GM12878 (cell line): ENCODE data around the gene NLGN1. TPM values are rescaled to one million over a fixed set of nuclear protein-coding genes. Genes with fewer than 3 reads are reported as not detected.

Experiments used
- ATAC-seq: fragments of 200-7000 bp; cut with Tn5 transposase; 3 replicates; pipeline ENCODE4 v1.9.1; 2020; ENCODE audit warnings: mild to moderate bottlenecking, moderate library complexity
- BruUV-seq: library from RNA; stranded (reverse); fragments of 400-500 nt; replicated peaks from 2 replicates; lab custom pipeline; 2021; lab: Mats Ljungman, UMichigan
- CTCF ChIA-PET: fragments of 300-600 bp; sonication (Branson Sonifier 250); formaldehyde crosslinking; extraction: SDS; loops from one replicate; lab custom pipeline; 2021; ENCODE audit warnings: inconsistent platforms; lab: Yijun Ruan, JAX
- POLR2A ChIA-PET: fragments of 350-600 bp; formaldehyde crosslinking; extraction: SDS; loops from one replicate; lab custom pipeline; 2021; ENCODE audit warnings: inconsistent platforms; lab: Charles Lee
- RAD21 ChIA-PET: fragments of 300-600 bp; sonication (Branson Sonifier 250); formaldehyde crosslinking; loops from one replicate; lab custom pipeline; 2023; ENCODE audit warnings: antibody characterized with exemption; ENCODE audit not compliant: unreplicated experiment; lab: Charles Lee
- SMC1A ChIA-PET: fragments of 300-600 bp; sonication (Branson Sonifier 250); formaldehyde crosslinking; loops from one replicate; lab custom pipeline; 2023; ENCODE audit not compliant: unreplicated experiment, uncharacterized antibody; lab: Charles Lee
- DNase-seq: peaks from one replicate; pipeline ENCODE4 v3.0.0-alpha.2; 2011; ENCODE audit warnings: low read depth, low spot score
- FAIRE-seq: peaks from 3 replicates; lab custom pipeline; 2011; peaks lifted over from hg19 to GRCh38; lab: Jason Lieb, UNC
- H2AFZ ChIP-seq: 2 replicates; pipeline ENCODE4 v1.6.0; 2011; ENCODE audit warnings: low read depth, low read length, control low read depth; ENCODE audit not compliant: control insufficient read depth
- H3K27ac ChIP-seq: 2 replicates; pipeline ENCODE4 v1.5.1; 2011; ENCODE audit warnings: control low read depth; ENCODE audit not compliant: control insufficient read depth, insufficient read depth
- H3K27me3 ChIP-seq, 2 experiments: replicated peaks in 1 of 2; 2 replicates each; pipeline versions ENCODE4 v1.6.0 to v1.6.1; 2011; ENCODE audit warnings: low read length in 1 of 2; ENCODE audit not compliant: control insufficient read depth in 2 of 2, insufficient read depth in 2 of 2
- H3K36me3 ChIP-seq, 2 experiments: 2 replicates each; pipeline ENCODE4 v1.5.1; 2011; ENCODE audit warnings: low read length in 1 of 2; ENCODE audit not compliant: control insufficient read depth in 2 of 2, insufficient read depth in 2 of 2
- H3K4me1 ChIP-seq: 2 replicates; pipeline ENCODE4 v1.6.1; 2011; ENCODE audit warnings: mild to moderate bottlenecking, low read length, moderate library complexity, mixed read lengths; ENCODE audit not compliant: control insufficient read depth, insufficient read depth
- H3K4me2 ChIP-seq: 2 replicates; pipeline ENCODE4 v1.6.0; 2011; ENCODE audit warnings: control low read depth; ENCODE audit not compliant: control insufficient read depth, insufficient read depth
- H3K4me3 ChIP-seq: fragments of 200-600 bp; sonication (generic); 2 replicates; pipeline ENCODE4 v1.5.1; 2016
- H3K79me2 ChIP-seq: 2 replicates; pipeline ENCODE4 v1.6.0; 2011; ENCODE audit warnings: low read length; ENCODE audit not compliant: control insufficient read depth, insufficient read depth
- H3K9ac ChIP-seq: 2 replicates; pipeline ENCODE4 v1.8.0; 2011; ENCODE audit warnings: low read length, control low read depth, mixed read lengths; ENCODE audit not compliant: control insufficient read depth, insufficient read depth
- H3K9me3 ChIP-seq: replicated peaks from 3 replicates; pipeline ENCODE4 v1.5.1; 2011; ENCODE audit warnings: mild to moderate bottlenecking, low read length; ENCODE audit not compliant: control insufficient read depth, insufficient read depth
- H4K20me1 ChIP-seq: 2 replicates; pipeline ENCODE4 v1.6.0; 2011; ENCODE audit not compliant: control insufficient read depth, insufficient read depth
- MYB ChIP-seq: fragments of 150-350 bp; IDR thresholded peaks from 2 replicates; pipeline ENCODE4 v1.6.1; 2014; ENCODE audit warnings: mild to moderate bottlenecking, low read depth, low read length, borderline replicate concordance
- SPI1 ChIP-seq: IDR thresholded peaks from 2 replicates; pipeline ENCODE4 v1.6.1; 2011; ENCODE audit warnings: low read depth, mild to moderate bottlenecking, low read length, moderate library complexity, borderline replicate concordance; ENCODE audit not compliant: insufficient read depth
- ZNF622 ChIP-seq: fragments of 450-650 bp; IDR thresholded peaks from 2 replicates; pipeline ENCODE4 v1.6.1; 2017; ENCODE audit warnings: mild to moderate bottlenecking, inconsistent platforms
- ZSCAN29 ChIP-seq: fragments of 450-650 bp; IDR thresholded peaks from 2 replicates; pipeline ENCODE4 v1.6.1; 2017; ENCODE audit warnings: mild to moderate bottlenecking, moderate library complexity
- WGBS: methylation state at CpG from one replicate; pipeline ENCODE4 v1.1.6; 2016; ENCODE audit warnings: low lambda C conversion rate; ENCODE audit not compliant: insufficient replicate concordance, insufficient coverage; ENCODE audit errors: missing lambda C conversion rate; 5-methylcytosine and 5-hydroxymethylcytosine counted together
- in situ Hi-C: fragments of 300-500 bp; cut with MboI; formaldehyde crosslinking; loops from 9 replicates; pipeline ENCODE4 v1.14.3; 2018; ENCODE audit warnings: mixed read lengths
- intact Hi-C: fragments of 100-400 bp; cut with micrococcal nuclease; formaldehyde crosslinking; loops from one replicate; pipeline ENCODE4 v1.14.2; 2022; ENCODE audit not compliant: unreplicated experiment
- polyA plus RNA-seq, 11 experiments: library from polyadenylated mRNA; depleted of rRNA in 4 of 11; unstranded in 6 of 11; stranded (reverse) in 5 of 11; fragments of >200 nt; fragmentation: Nextera tagmentation in 4 of 11; fragmentation: Illumina TruSeq in 1 of 11; extraction: Ambion mirVana in 4 of 11; extraction: Trizol in 1 of 11; gene quantifications; 1 replicate in 1 of 11; 2 replicates in 10 of 11; pipeline versions ENCODE4 v1.2.1 to v1.2.3, GENCODE V29; 2011 to 2016; ENCODE audit warnings: inconsistent platforms in 2 of 11, missing spikeins in 2 of 11, low read depth in 1 of 11
- total RNA-seq, 4 experiments: library from RNA; depleted of rRNA in 3 of 4; stranded (reverse); fragments of >200 nt in 3 of 4; fragmentation: Illumina TruSeq in 1 of 4; extraction: Trizol in 1 of 4; gene quantifications; 2 replicates each; pipeline versions ENCODE4 v1.2.1 to v1.2.3, GENCODE V29; 2013 to 2021
- TF ChIP-seq, protein P1 (sequence below): fragments of 450-650 bp; IDR thresholded peaks from 2 replicates; pipeline ENCODE4 v1.6.1; 2017; ENCODE audit warnings: mild to moderate bottlenecking, moderate library complexity
- TF ChIP-seq, protein P2 (sequence below): fragments of 450-650 bp; IDR thresholded peaks from 2 replicates; pipeline ENCODE4 v1.6.1; 2014; ENCODE audit warnings: mild to moderate bottlenecking

NLGN1 gene
- total and polyA plus RNA-seq, 10 of the 15 experiments (the other 5 are each of a cell fraction or from before 2014, with no cell fraction given): not detected

DNA sequence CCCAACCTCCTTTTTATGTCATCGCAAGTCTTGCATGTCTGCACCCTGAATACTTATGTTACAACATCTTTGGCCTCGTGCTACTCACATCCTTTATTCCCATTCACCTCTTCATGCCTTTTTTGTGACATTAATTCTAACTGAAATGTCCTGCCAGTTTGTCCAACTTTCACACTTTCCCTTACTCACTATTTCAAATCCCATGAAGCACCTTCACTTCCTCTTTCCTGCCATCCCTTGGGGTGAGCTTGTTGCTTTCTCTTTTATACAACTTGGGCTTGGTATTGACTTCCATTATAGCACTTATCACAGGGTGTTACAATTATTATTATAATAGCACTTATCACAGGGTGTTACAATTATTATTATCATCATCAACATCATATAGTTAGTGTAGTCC, 496.3 kb downstream of the NLGN1 start:
- H3K9ac ChIP-seq: no peak overlapping the region
- no peaks in the 10 kb centered on the region for H4K20me1 ChIP-seq
- H3K4me2 ChIP-seq: no peak overlapping the region
- BruUV-seq: no TSS peak
- intact Hi-C loops (no loop called here), in situ Hi-C loops (no loop called here)
- RAD21 ChIA-PET: no interaction called here
- no peaks in the 10 kb centered on the region for H3K9me3 ChIP-seq
- no peak for FAIRE-seq
- H3K4me3 ChIP-seq: no peak overlapping the region
- SMC1A ChIA-PET: no interaction called here
- no peak overlapping the region for H2AFZ ChIP-seq
- no peaks in the 10 kb centered on the region for H3K4me1 ChIP-seq
- CTCF ChIA-PET: no interaction called here
- WGBS: 46% methylated on average over 2 of the region's 2 CpGs
- POLR2A ChIA-PET: no interaction called here
- no peaks in the 10 kb centered on the region for H3K36me3 ChIP-seq
- H3K79me2 ChIP-seq: no peaks in the 10 kb centered on the region
- no peaks in the 10 kb centered on the region for H3K27me3 ChIP-seq
- DNase-seq: no peak
- TF ChIP-seq SPI1: peak; percentile 58; the same call in 1 of the 2 replicates
- TF ChIP-seq, protein P1, sequence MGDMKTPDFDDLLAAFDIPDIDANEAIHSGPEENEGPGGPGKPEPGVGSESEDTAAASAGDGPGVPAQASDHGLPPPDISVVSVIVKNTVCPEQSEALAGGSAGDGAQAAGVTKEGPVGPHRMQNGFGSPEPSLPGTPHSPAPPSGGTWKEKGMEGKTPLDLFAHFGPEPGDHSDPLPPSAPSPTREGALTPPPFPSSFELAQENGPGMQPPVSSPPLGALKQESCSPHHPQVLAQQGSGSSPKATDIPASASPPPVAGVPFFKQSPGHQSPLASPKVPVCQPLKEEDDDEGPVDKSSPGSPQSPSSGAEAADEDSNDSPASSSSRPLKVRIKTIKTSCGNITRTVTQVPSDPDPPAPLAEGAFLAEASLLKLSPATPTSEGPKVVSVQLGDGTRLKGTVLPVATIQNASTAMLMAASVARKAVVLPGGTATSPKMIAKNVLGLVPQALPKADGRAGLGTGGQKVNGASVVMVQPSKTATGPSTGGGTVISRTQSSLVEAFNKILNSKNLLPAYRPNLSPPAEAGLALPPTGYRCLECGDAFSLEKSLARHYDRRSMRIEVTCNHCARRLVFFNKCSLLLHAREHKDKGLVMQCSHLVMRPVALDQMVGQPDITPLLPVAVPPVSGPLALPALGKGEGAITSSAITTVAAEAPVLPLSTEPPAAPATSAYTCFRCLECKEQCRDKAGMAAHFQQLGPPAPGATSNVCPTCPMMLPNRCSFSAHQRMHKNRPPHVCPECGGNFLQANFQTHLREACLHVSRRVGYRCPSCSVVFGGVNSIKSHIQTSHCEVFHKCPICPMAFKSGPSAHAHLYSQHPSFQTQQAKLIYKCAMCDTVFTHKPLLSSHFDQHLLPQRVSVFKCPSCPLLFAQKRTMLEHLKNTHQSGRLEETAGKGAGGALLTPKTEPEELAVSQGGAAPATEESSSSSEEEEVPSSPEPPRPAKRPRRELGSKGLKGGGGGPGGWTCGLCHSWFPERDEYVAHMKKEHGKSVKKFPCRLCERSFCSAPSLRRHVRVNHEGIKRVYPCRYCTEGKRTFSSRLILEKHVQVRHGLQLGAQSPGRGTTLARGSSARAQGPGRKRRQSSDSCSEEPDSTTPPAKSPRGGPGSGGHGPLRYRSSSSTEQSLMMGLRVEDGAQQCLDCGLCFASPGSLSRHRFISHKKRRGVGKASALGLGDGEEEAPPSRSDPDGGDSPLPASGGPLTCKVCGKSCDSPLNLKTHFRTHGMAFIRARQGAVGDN: no peak
- no peak for ATAC-seq
- no peak overlapping the region for H3K27ac ChIP-seq

DNA sequence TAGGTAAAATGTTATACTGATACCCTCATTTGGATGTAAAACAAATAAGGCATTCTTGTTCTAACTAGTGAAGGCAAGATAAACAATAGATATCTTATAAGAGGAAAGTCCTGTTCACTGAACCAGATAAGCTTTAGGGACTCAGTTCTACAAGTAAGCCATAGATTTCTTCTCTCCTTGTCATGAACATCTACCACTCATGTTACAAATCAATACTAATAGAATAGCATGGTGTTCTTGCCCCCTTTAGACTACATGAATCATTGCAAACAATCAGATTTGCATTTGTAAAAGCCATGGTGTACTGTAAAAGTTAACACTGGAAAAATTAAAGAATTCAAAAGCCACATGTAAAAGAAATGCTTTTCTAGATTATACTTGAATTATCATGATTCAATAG, 500.1 kb downstream of the NLGN1 start:
- no peaks in the 10 kb centered on the region for H3K27me3 ChIP-seq
- intact Hi-C loops: no loop called here
- no peaks in the 10 kb centered on the region for H3K4me1 ChIP-seq
- RAD21 ChIA-PET: no interaction called here
- no peak overlapping the region for H3K9ac ChIP-seq
- TF ChIP-seq ZNF622: no peak
- no peak for TF ChIP-seq MYB
- no peak for TF ChIP-seq ZSCAN29
- TF ChIP-seq, protein P2, sequence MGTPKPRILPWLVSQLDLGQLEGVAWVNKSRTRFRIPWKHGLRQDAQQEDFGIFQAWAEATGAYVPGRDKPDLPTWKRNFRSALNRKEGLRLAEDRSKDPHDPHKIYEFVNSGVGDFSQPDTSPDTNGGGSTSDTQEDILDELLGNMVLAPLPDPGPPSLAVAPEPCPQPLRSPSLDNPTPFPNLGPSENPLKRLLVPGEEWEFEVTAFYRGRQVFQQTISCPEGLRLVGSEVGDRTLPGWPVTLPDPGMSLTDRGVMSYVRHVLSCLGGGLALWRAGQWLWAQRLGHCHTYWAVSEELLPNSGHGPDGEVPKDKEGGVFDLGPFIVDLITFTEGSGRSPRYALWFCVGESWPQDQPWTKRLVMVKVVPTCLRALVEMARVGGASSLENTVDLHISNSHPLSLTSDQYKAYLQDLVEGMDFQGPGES: no peak
- H3K4me3 ChIP-seq: no peak overlapping the region
- CTCF ChIA-PET: no interaction called here
- SMC1A ChIA-PET: interaction anchor here (1.2 kb wide), 1 partner anchor 23 kb away, joined by 3 read pairs; no protein-coding TSS in a partner anchor
- in situ Hi-C loops: no loop called here
- H3K27ac ChIP-seq: no peak overlapping the region
- POLR2A ChIA-PET: no interaction called here
- no peaks in the 10 kb centered on the region for H3K36me3 ChIP-seq
- no peaks in the 10 kb centered on the region for H3K79me2 ChIP-seq
- no peaks in the 10 kb centered on the region for H3K9me3 ChIP-seq
- FAIRE-seq (no peak), ATAC-seq (no peak), DNase-seq (no peak)
- H3K4me2 ChIP-seq: no peak overlapping the region
- H2AFZ ChIP-seq: no peak overlapping the region
- H4K20me1 ChIP-seq: no peaks in the 10 kb centered on the region
- BruUV-seq: no TSS peak
